Left renal pelvis (tissue), 4 donors: ENCODE measurements around the gene VOPP1. TPM values are rescaled to one million over a fixed set of nuclear protein-coding genes. Genes with fewer than 3 reads are reported as not detected.

Source experiments
- DNase-seq, 4 donors: peaks; one replicate each; pipeline ENCODE4 v3.0.0-alpha.2; 2013; ENCODE audit warnings: low read depth in 4 of 4, low spot score in 3 of 4
- polyA plus RNA-seq, 4 donors: library from polyadenylated mRNA; unstranded; fragments of 120-200 nt; gene quantifications; one replicate each; pipeline ENCODE4 v1.2.1, GENCODE V29; 2013; ENCODE audit not compliant: insufficient read length in 4 of 4

Gene VOPP1
- polyA plus RNA-seq, 4 donors: 41.4 to 61.0 (median 59.6) TPM

- no peak for DNase-seq
Measured at GRCh38 chr7:55497521-55497920, 74.8 kb downstream of the VOPP1 start.

GRCh38 chr7:55496906-55497305, 75.4 kb downstream of the VOPP1 start:
- no peak for DNase-seq

GRCh38 chr7:55494951-55495350, 77.4 kb downstream of the VOPP1 start:
- no peak for DNase-seq

DNA sequence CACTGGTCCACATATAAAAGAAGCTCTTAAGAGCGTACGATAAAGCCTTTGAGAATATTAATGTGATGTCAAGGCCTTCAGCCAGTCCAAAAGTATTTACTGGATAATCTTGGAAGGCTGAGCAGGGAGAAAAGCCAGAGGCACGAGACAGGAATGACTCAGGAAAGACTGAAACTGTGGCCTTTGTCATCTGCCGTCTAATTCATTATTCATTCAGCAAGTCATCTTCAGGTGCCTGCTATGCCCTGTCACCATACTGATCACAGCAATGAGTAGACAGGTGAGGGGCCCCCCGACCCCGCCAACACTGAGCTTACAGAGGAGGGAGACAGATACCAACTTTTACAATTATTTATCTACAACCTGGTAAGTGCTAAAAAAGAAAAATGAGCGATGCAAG, 78.9 kb downstream of the VOPP1 start:
- no peak for DNase-seq

- DNase-seq: no peak
Measured at GRCh38 chr7:55491346-55491745, 81.0 kb downstream of the VOPP1 start.

DNA sequence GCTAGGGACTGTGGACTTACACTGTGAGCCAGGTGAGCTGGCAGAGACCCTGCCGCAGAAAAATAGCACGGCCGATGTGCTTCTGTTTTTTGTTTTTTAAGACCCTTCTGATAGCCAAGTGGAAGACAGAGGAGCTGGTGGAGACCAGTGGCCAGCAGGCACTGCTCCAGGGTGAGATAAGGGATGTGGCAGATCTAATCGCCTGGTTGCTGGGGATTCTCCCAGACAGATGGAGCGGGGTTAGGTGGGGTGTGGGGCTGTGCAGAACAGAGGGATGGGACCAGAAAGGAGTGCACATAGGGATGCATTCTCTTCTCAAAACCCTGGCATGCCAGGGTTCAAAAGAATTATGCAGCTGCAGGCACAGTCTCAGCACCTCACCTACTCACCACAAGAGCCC, 82.2 kb downstream of the VOPP1 start:
- no peak for DNase-seq

DNA sequence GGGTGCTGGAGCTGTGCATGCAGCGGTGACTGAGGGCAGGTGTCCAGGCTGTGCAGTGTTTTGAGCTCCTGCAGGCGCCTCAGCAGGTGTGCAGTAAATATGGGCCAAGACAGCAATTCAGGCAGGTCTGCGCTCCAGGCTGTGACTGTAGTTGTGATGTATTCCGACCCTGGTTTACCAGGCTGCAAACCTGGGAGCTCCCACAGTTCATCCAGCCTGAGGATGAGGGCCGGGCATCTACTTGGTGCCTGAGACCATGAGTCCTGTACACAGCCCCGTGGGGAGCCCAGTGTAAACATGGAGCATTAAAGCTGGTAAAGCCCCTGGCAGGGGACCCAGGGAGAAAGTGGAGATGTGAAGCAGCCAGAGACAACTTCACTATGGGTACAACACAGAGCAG, 82.8 kb downstream of the VOPP1 start:
- no peak for DNase-seq

GRCh38 chr7:55488804-55489340, 83.4 kb downstream of the VOPP1 start:
- no peak for DNase-seq

GRCh38 chr7:55488216-55488615, 84.1 kb downstream of the VOPP1 start:
- DNase-seq: no peak

DNA sequence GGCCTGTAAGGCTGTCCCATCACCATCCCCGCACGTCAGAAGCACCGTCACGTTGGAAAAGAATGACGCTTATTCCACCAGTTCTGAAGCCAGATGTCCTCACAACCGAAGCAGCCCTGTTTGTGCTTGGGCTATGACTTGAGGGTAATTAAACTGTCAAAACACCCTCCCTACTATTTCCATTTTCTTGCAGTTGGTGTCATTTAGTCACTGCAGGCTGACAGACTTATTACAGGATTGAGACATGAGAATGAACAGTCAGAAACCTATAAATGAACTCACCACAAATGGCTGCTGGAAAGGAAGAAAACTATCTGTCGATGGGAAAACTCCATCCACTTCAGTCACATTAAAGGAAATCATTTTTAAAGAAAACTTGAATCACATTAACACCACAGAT, 85.3 kb downstream of the VOPP1 start:
- peak in 1 of 4 donors; percentile 22 for DNase-seq

DNA sequence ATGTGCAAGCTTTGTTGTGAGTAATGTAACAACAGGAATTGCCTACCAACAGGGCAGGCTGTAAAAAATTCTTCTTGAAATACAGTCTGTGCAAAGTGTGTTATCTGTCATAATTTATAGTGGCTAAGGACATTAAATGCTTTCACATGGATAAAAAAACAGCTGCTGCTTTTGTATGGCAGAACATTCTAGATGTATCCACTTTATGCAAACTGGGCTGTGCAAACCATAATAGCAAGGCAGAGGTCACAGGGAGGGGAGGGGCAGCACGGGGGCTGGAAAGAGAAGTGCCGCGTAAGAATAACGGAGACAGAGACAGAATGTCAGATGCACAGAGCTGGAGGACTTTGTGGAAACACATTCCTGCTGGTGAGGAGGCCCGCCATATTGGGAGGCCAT, 86.1 kb downstream of the VOPP1 start:
- DNase-seq: peak; percentile 29 to 49 (median 44)

DNA sequence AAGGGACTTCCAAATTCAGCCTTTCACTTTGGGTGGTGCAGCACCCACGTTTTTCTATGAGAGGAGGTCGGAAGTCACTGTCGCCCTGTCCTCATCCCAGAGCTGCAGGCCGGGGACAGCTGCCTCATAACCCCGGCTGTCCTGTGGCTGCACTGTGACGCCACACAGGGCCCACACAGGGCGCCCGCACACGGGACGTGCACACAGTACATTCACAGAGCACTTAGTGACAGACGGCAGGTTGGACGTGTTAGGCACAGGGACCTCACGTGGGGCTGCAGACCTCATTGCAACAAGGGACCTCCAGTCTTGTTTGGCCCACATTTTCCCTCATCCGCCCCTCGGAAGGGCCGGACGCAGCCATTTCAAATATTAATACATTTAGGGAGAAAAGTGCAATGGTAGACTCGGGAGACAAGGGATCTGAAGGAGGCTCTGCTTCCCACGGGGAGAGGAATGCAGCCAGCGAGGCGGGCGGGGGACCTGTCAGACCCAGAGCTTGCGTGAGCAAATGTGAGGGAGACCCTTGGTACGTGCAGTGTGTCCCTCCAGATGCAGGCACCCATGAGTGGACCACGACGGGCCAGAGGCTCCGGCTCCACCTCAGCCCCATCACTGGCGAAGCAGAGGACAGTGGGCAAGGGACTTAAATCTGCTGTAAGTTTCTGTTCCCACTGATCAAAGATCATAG, 86.7 kb downstream of the VOPP1 start:
- no peak for DNase-seq

DNA sequence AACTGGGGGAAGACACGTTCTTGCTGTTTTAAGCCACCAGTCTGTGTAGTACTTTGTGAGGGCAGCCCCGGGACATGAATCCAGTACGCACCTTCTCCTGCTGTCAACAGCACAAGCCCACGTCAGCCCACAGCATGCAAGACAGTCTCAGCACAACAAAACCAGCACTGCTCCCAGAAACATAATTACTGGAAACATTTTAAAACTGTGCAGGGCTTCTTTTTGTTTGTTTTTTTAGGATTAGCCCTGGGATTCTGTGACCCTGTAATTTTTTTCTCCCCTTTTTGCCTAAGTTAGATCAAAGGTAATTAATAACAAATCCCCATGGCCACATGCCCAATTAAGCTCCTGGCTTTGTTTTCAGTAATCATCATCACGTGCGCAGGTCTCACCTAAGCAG, 87.5 kb downstream of the VOPP1 start:
- no peak for DNase-seq

DNA sequence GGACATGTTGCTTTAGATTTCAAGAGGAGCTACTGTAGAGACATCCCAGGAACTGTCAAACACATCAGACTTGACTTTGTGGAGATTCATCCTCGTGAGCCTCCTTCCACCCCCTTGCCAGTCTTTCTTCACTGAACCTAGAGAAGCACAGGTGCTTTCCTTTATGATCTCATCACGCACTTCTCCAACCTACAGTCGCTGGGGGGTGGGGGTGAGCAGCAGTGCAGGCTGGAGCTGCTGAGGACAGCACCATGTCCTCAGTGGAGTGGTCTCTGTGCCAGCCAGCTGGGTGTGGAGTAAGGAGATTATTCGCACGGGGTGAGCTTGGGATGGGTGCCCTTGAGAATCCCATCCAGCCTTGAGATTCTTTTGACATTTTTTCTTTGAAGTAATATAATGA, 88.1 kb downstream of the VOPP1 start:
- DNase-seq: no peak

- DNase-seq: no peak
Measured at GRCh38 chr7:55483046-55483445, 89.3 kb downstream of the VOPP1 start.

DNA sequence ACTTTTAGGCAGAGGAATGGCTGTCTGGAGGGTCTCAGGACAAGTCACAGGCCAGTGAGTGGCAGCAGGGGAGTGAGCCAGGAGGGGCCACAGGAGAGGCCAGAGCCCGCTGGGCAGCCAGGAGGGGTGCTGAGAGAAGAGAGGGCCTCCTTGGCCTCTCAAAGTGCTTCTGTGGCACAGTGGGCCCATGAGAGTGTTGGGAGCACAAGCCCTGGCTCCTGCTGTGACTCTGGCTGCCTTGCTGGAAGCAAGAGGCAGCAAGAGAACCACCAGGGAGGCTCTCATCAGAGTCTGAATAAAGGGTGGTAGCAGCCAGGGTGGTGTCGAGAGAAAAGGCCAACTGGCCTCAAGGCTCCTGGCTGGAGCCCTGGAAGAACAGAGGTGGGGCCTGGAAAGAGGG, 91.1 kb downstream of the VOPP1 start:
- no peak for DNase-seq

GRCh38 chr7:55478700-55479099, 93.6 kb downstream of the VOPP1 start:
- no peak for DNase-seq

DNA sequence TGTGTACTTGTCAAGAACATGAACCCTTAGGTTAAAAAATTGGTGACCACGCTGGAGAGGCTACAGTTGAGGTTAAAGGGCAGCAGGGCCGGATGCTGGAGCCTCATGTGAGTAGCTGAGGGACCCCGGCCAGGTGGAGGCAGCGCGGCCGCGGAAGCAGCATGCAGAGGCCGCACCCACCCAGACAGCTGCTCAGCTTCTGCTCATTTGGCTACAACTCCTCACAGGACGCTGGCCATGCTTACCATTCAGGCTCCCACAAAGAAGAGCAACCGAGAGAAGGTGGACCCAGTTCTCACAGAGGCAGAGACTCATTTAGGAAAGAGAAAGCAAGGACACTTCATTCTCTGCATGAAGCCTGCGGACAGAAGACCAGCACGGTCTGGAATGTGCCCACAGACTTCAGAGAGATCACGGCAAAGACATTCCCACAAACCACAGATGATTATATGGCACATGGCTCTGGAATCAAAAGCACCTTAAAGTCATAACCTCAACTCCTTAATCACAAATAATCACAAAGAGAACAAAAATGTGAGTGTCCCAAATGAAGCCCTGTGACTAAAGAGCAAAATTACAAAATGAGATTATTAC, 94.4 kb downstream of the VOPP1 start:
- DNase-seq: no peak

- no peak for DNase-seq
Measured at GRCh38 chr7:55476852-55477780, 95.2 kb downstream of the VOPP1 start.

- no peak for DNase-seq
Measured at GRCh38 chr7:55475855-55476803, 96.2 kb downstream of the VOPP1 start.
